ENCODE data around the gene ABHD10. TPM values are rescaled to one million over a fixed set of nuclear protein-coding genes. Genes with fewer than 3 reads are reported as not detected.

ABHD10 gene
- total RNA-seq, 1 donor from 2014 or later: 25.5 TPM

DNA sequence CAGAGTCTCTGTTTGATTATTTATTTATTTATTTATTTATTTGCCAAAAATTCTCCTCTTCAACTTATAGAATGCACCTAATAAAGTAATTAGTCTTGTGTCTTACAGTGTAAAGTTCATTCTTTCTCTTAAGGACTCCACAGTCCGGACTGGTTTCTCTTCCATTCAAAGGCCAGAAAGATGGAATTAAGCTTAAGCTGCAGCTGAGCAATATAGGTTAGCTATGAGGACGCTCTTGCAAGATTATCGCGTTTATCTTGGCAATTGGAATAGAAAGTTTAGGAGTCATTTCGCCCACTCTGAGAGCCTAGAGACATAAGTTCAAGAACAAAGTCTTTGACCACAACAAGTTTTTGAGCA is 34.9 kb downstream of the ABHD10 start:
- H3K4me3 Mint-ChIP-seq (ENCODE audit: unreplicated experiment): no peak overlapping the region
- H3K36me3 Mint-ChIP-seq (ENCODE audit: unreplicated experiment): no peaks in the 10 kb centered on the region

GRCh38 chr3:112017091-112017490 is 38.3 kb downstream of the ABHD10 start:
- no peak overlapping the region for H3K4me3 Mint-ChIP-seq (ENCODE audit: unreplicated experiment)
- H3K36me3 Mint-ChIP-seq (ENCODE audit: unreplicated experiment): no peaks in the 10 kb centered on the region
- H3K27ac Mint-ChIP-seq (ENCODE audit: unreplicated experiment): no peak overlapping the region
- H3K27me3 Mint-ChIP-seq (ENCODE audit: unreplicated experiment): no peaks in the 10 kb centered on the region
- DNase-seq (ENCODE audit: extremely low spot score, unreplicated experiment): no peak
- H3K4me1 Mint-ChIP-seq (ENCODE audit: unreplicated experiment): peaks cover 5% of the 10 kb centered on the region
- no peak for TF ChIP-seq CTCF (IDR thresholded peaks at IDR 0.05)
- peaks cover 8% of the 10 kb centered on the region for H3K9me3 Mint-ChIP-seq (ENCODE audit: unreplicated experiment)

More for the DNA sequence above, 34.9 kb downstream of the ABHD10 start:
- Mint-ChIP-seq H3K9me3 (ENCODE audit: unreplicated experiment) (no peaks in the 10 kb centered on the region), H3K27me3 (ENCODE audit: unreplicated experiment) (no peaks in the 10 kb centered on the region), H3K4me1 (ENCODE audit: unreplicated experiment) (peaks cover 22% of the 10 kb centered on the region), H3K27ac (ENCODE audit: unreplicated experiment) (no peak overlapping the region)
- TF ChIP-seq CTCF (IDR thresholded peaks at IDR 0.05): no peak
- no peak for DNase-seq (ENCODE audit: extremely low spot score, unreplicated experiment)

GRCh38 chr3:112018712-112019111 is 39.9 kb downstream of the ABHD10 start:
- Mint-ChIP-seq H3K4me3 (ENCODE audit: unreplicated experiment) (no peak overlapping the region), H3K27me3 (ENCODE audit: unreplicated experiment) (no peaks in the 10 kb centered on the region), H3K36me3 (ENCODE audit: unreplicated experiment) (no peaks in the 10 kb centered on the region), H3K4me1 (ENCODE audit: unreplicated experiment) (no peaks in the 10 kb centered on the region), H3K27ac (ENCODE audit: unreplicated experiment) (no peak overlapping the region), H3K9me3 (ENCODE audit: unreplicated experiment) (peaks cover 9% of the 10 kb centered on the region)
- DNase-seq (ENCODE audit: extremely low spot score, unreplicated experiment): no peak
- no peak for TF ChIP-seq CTCF (IDR thresholded peaks at IDR 0.05)

DNA sequence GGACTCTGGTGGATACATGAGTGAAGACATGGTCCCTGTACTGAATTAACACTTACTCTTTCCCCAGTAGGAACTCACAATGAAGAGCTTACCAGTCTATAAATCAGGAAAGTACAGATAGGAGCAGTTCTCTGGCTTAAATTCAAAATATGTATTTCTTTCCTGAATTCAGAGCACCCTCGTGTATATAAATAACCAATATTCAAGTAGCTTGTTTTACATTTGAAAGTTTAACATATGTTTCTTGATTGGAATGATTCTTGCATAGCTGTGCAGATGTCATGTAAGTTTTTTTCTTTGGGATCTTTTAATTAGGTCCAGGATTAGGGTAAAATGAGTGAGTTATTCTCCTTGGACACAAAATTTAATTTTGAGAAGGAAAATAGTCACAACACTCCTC is 40.9 kb downstream of the ABHD10 start:
- H3K27me3 Mint-ChIP-seq (ENCODE audit: unreplicated experiment): no peaks in the 10 kb centered on the region
- peaks cover 9% of the 10 kb centered on the region for H3K9me3 Mint-ChIP-seq (ENCODE audit: unreplicated experiment)
- H3K27ac Mint-ChIP-seq (ENCODE audit: unreplicated experiment): no peak overlapping the region
- DNase-seq (ENCODE audit: extremely low spot score, unreplicated experiment): no peak
- no peaks in the 10 kb centered on the region for H3K4me1 Mint-ChIP-seq (ENCODE audit: unreplicated experiment)
- TF ChIP-seq CTCF (IDR thresholded peaks at IDR 0.05): no peak
- H3K36me3 Mint-ChIP-seq (ENCODE audit: unreplicated experiment): no peaks in the 10 kb centered on the region
- no peak overlapping the region for H3K4me3 Mint-ChIP-seq (ENCODE audit: unreplicated experiment)

DNA sequence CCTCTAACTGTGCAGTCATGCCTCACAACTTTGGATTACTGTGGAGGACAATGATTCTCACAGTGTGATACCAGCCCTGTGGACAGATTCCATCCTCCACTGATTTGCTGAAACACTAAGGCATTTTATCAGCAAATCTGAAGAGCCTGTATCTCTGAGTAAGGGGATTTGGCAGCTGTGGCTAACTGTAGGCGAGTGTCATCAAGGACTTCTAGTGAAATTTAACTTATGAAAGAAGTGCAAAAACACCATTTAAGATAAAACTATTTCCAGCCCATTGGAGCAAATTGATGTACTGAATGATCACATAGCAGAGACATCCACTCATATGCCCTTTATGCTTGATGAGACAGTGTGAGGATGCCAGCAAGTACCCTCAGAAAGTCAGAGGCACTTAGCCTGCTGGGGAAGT is 41.9 kb downstream of the ABHD10 start:
- no peak for DNase-seq (ENCODE audit: extremely low spot score, unreplicated experiment)

More for the DNA sequence above, 41.9 kb downstream of the ABHD10 start:
- H3K4me1 Mint-ChIP-seq (ENCODE audit: unreplicated experiment): no peaks in the 10 kb centered on the region
- H3K36me3 Mint-ChIP-seq (ENCODE audit: unreplicated experiment): no peaks in the 10 kb centered on the region
- H3K4me3 Mint-ChIP-seq (ENCODE audit: unreplicated experiment): no peak overlapping the region
- H3K27ac Mint-ChIP-seq (ENCODE audit: unreplicated experiment): no peak overlapping the region
- peaks cover 9% of the 10 kb centered on the region for H3K9me3 Mint-ChIP-seq (ENCODE audit: unreplicated experiment)
- H3K27me3 Mint-ChIP-seq (ENCODE audit: unreplicated experiment): no peaks in the 10 kb centered on the region
- no peak for TF ChIP-seq CTCF (IDR thresholded peaks at IDR 0.05)
